GM18870 (cell line): Measurements from ENCODE around the gene PMVK.

ENCODE experiments used
- ATAC-seq: cut with Tn5 transposase; IDR thresholded peaks from one replicate; pipeline ENCODE4 v1.9.1; 2021; ENCODE audit warnings: moderate library complexity; ENCODE audit not compliant: unreplicated experiment

PMVK gene

DNA sequence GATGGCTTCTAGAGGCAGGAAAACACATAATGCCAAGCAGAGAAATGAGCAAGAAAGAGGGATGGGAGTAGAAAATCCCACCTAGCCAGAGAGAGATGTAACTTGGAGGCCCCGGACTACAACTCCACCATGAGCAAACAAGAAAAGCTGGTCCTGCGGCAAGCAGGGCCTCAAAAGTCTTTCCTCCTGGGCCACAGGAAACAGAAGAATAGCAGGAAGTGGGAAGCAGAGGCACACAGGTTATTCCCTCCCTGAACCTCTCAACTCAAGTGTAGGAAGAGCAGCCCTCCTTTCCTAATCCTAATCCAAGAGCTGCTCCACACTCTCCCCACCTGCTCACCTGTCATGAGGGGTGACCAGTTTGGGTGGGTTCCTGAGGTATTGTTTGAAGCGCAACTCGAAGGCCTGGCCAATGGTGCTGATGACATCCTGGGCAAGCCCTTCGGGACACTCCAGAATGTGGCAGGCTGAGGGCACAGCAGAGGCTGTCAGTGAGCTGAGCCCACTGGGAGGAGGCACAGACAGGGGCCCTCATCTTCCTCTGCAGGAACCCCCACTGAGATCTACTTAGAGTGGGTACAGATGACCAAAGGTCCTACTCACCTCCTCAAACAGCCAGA is 30.9 kb upstream of the PMVK start:
- no peak for ATAC-seq

DNA sequence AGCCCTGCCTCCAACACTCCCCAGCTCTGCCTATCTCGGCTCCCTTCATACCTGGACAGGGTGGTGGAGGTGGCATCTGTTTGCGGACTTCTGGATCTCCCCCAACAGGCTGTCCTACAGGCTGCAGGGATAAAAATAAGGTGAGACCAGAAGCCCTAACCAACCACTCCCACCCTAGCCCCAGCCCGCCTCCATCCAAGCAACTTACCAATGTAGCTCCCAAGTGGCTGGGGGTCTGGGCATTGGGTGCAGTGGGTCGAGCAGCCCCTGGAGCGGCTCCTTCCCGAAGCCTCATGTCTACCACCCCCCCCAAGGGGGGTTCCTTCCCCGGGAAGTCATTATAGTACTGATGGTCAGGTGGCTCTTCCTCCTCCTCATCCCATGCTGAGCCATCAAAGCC is 29.6 kb upstream of the PMVK start:
- ATAC-seq: no peak

DNA sequence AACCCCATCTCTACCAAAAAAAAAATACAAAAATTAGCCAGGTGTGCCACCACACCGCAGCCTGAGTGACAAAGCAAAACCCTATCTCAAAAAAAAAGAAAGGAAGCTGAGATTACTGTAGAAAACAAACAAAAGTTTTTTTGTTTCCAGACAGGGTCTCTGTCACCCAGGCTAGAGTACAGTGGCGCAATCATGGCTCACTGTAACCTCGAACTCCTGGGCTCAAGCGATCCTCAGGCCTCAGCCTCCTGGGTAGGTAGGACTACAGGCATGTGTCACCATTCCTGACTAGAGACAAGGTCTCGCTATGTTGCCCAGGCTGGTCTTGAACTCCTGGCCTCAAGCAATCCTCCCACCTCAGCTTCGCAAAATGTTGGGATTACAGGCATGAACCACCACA is 27.8 kb upstream of the PMVK start:
- ATAC-seq: no peak

DNA sequence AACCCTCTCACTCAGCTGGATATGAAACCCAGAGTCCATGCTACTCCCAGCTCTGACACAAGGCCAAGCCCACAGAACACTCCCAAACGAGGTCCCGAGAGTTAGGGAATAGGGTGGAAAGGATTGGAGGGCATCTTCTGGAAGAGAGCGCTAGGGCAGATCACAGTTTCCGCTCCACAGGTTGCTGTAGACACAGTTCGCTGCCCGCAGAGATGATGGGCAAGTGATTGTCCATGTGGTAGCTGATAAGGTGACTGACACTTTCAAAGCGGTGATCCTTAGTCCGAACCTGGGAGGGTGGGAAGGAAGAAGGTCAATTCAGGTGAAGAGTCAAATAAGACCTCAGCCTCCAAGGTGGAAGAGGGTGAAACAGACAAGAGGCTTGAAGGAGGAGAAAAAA is 27.1 kb upstream of the PMVK start:
- no peak for ATAC-seq

DNA sequence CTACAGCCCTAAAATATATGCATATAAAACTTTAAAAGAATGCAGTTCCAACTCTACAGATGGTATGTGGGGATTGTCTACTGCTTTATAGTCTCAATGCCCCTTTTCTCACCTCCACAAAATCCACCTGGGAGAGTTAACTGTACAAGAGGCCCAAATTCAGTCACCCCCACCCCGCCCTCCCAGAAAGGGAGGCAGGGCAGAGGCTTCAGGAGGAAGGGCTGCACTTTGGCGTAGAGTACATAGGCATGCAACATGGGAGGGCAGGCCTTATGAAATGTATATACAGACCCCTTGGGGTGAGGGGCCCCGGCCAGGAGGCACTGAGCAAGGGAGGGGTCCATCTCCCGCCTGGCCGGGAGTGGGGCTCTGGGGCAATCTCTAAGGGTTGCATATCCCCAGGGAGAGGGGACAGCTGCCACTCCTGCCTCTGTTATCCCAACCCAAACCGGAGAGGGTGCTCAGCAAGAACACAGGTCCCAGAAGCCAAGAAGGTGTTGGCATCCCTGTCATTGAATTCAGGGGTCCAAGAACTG is 26.3 kb upstream of the PMVK start:
- ATAC-seq: no peak

DNA sequence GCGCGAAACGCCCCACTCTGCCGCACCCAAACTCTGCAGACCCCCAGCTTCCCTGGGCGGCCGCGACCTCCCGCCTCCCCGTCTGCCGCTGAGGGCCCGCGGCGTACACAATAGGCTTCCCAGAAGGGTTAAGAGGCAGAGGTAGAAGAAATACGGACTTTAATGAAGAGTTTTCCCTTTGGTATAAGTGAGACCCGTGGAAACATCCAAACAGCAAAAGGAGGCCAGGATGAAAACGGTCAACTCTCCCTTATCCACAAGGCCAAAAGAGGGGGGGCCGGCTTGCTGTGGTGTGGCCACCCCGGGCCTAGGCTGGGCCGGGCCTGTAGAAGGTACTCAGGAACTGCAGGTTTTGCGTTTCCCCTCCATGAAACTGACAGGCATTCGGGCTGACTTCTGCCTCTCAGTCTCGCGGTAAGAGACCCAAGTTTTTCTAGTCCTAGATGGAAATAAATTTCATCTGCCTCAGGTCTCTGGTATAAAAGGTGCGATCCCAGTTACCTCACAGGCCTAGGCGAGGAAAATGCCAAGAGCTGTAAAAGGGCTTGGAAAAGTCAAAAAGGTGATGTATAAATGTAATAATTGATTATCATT is 25.7 kb upstream of the PMVK start:
- no peak for ATAC-seq

DNA sequence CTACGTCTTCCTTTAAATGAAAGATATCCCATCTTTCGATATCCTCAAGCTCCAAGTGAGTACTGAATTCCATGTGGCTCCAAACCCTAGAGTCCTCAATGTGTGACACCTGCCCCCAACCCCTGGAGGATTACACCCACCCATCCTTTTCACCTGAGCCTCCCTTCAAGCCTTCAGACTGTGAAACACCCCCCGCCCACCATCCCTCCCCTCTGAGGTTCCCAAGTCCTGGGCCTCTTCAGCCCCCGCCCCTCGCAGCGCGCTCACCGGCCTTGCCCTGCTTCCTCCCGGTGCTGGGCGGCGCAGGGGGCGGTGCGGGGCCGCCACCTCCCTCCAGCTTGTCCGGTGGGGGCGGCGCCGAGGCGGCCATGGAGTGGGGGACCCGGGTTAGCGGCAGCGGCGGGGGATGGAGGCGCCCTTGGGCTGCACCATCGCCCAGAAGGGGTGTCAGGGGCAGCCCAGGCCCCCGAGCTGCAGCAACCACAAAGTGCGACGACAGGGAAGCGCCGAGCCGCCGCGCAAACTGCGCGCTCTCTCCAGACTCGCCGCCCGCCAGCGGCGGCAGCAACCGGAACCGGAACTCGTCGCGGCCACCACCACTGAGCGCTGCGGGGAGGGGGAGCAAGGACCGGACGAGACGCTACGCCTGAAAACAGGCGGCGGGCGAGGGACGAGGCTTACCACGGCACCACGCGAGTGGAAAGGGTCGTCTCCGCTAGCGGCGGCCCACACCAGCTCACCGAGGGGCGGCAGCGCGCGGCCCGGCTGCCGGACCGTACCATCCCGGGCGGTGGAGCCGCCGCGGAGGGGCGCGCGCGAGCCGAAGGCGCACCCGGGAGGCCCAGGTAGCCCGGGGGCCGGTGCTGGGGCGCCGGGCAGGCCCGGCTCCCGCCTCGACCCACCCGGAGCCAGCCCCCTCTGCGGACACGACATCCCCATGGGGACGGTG is 25.0 kb upstream of the PMVK start, which contains the start of gene PYGO2:
TSS of gene PYGO2 (minus strand) at position 576 of the 949 bp plus-strand sequence. CDS start at position 370, 206 bp downstream.
- peak; percentile 63 for ATAC-seq

DNA sequence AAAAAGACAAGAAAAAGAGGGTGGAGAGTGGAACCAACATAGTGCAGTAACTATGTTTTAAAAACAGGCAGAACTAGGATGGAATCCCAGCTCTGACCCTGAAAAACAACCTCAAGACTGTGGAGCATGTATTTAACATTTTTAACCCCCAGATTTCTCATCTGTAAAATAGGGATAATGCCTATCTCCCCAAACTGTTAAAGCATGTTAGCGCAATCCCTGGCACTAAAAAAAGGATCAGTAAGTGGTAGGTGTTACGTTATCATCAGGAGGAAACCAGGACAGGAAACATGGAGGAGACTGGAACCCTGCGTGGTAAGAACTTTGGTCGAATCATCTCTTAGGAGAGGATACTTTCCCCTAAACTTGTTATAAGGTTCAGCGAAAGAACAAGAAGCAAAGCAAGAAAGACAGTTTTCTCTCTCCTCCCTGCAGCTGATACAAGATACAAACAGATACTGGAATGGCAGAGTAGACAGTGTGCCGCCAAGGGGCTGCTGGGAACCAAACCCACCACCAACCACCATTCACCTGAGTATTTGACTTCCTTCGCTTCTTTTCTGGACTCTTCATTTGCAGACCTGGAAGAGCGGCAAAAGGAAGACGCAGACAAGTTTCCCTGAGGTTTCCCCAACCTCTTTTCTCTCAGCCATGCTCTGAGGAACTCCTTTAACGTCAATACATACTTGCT is 24.1 kb upstream of the PMVK start:
- ATAC-seq: no peak

DNA sequence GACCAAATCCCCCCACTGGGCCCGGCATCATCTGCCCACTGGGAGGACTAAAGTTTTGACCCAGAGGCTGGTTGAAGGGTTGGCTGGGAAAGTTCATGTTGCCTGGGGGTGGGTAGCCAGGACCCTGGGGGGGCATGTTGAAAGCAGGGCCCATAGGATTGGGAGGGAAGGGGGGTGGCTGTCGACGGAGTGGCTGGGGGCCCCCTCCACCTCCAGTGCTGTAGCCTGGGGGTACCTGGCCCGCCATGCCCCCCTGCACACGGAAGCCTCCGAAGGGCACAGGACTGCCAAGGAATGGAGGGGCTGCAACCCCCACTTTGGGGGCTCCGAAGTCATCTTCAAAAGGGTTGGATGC is 22.9 kb upstream of the PMVK start:
- no peak for ATAC-seq

DNA sequence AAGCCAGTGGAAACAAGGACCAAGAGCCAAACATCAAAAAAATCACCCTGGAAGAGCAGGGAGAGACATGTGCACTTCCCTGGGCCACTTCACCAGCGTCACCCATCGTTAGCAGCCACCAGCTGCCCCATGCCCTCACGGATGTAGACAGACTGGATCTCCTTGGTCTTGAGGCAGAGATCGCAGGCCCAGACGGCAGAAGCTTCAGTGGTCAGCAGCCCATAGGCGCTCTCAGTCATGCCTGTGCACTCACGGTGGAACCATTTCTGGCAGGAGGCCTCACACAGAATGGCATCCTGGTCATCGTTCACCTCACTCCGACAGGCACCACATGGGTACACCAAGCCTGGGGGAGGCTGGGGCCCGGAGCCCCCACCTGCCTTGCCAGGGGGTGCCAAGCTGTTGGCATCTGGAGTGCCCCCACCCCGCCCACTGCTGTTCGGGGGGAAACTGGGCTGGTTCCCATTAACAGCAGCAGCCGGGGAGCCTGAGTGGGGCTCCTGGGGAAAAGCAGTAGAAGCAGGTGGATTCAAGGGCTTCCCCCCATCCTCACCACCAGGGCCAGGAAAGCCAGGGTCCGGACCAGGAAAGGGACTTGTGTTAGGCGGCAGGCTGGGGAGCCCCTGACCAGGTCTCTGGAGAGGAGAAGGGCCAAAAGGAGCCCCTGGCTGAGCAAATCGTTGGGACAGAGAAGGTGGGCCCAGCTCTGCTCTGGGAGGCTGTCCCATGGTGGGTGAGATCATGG is 22.3 kb upstream of the PMVK start:
- no peak for ATAC-seq

DNA sequence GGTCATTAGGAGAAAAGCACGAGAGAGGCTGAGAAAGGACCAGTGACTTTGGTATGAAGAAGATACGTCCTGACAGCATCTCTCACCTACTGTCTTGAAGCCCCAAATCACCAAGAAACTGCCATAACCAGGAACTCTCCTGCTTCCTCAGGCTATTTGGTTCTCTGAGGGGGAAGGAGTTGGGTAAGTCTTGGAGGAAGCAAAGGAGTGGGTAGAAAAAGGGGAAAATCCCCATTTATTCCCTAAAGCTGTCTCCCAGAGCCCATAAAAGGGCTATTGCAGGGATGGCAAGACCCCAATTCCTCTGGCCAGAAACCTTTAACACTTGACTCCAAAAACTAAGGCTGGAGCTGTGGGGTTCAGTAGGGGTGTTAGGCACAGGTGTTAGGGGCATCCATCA is 21.5 kb upstream of the PMVK start:
- no peak for ATAC-seq

DNA sequence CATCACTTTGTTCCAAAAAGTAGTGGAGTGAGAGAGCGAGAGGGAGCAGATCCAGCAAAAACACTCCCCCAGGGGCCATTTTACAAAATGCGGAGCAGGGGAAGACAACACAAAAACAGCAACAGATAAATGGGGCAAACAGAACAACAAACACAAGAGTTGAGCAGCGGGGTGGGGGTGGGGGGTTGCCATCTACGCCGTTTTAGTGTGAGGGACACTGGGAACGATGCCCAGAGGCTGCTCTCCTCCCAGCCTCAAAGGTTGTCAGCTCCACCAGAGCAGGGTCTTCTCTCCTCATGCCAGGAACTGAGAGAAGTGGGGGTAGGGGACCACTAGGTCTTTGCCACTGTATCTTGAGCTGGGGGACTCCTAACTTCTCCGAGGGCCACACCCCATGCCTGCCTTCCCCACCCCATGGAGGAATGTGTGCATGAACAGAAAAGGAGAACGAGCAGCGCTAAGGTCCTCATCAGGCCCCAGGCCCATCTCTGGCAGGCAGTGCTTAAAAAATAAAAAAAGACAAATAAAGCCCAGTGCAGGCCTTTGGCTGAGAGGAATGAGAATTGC is 20.7 kb upstream of the PMVK start:
- ATAC-seq: no peak

DNA sequence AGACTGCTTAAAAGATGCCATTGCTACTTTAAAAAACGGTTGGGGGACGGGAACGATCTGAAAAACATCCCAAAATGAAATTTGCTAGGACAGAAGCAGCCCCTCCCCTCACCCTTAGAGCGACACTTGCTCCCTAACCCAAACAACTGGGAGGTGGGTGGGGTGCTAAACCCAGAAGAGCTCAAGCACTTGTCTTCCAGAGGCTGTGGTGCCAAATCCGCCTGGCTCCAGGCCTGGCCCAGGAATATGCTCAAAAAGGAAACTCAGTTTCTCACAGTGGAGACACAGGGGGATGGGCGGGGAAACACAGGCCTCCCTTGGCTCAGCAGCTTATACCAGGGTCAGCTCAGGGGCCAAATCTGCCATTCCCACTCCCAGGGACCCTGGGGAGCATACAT is 20.0 kb upstream of the PMVK start:
- ATAC-seq: no peak

DNA sequence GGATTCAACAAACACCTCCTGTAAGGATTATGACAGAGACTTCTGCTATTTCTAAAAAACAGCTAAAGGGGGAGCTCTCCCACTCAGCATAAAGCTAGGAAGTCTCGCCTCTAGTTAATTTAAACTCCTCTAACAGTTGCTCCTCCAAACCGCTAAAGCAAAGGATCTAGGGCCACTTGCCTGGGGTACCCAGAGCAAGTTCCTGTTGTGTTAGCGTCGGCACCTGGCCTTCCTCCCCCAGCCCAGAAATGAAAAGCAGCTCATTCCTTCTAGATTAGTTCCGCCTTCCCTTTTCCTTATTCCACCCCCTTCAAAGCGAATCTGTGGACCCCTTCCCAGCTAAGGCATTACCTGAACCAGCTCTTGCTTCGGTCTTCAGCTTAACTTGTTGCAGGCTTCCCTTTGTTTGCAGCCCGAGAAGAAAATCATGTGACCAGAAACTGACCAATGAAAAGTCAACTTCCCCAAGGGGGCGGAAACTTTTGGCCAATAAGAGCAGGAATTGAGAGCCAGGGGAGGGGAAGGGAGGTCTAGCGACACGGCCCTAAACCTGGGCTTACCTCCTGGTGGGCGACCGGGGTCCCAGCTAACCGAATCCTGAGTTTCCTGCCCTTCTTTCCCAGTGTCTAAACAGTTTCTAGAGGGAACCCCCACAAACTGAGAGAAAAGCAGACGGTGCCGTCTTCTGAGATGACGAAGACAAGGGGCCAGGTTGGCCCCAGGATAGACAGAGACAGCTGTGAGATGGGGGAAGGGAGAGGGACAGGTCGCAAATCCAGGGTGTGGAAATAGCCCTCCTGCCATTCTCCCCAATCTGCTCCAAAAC is 19.4 kb upstream of the PMVK start, which contains the start of gene PBXIP1:
TSS of gene PBXIP1 (minus strand) at position 382 of the 826 bp plus-strand sequence. CDS start 2,378 bp downstream, outside the sequence.
- ATAC-seq: peak; percentile 49

DNA sequence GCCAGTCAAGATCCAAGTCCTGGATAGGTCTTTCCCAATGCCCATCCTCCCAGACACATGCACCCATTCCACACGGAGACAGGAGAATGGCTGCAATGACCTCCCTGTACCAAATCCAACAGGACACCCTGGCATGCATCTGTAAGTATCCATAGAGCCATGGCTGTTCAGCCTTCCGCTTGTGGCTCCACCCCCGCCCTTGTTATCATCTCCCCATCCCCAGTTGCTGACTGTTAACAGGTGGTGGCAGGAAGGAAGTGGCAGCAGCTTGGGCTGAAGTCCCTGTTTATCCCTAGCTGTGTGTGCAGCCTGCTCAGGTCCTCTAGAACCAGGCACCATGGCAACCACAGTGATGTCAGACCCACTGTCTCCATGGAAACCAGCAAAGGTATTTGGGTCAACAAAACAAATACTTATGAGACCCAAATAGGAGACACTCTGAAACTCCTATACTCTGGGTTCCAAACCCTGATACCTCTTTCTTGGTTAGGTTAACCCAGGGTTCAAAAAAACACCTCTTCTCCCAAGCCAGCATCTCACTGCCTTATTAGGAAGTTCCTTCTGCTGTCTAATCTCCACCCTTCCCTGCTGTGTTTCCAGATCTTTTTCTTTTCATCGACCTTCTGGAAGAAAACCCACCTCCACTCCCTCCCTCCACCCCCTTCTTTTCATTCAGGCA is 18.7 kb upstream of the PMVK start:
- ATAC-seq: no peak

DNA sequence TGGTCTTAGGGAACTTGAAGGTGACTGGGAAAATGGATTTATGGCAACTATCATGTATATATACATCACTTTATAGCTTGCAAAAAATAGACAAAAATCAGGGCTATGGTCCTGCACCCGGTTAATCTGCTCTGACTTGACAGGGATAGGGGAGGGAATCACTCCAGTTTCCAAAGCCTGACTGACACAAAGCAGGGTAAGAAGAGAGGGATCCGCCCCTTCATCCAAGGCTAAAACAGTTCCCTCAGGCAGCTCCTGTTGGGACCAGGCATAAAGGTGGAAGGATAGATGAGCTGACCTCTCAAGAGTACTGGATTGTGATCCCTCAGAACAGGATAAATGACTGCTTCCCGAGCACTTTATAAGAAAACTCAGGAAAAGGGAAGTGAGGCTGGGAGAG is 18.0 kb upstream of the PMVK start:
- no peak for ATAC-seq

DNA sequence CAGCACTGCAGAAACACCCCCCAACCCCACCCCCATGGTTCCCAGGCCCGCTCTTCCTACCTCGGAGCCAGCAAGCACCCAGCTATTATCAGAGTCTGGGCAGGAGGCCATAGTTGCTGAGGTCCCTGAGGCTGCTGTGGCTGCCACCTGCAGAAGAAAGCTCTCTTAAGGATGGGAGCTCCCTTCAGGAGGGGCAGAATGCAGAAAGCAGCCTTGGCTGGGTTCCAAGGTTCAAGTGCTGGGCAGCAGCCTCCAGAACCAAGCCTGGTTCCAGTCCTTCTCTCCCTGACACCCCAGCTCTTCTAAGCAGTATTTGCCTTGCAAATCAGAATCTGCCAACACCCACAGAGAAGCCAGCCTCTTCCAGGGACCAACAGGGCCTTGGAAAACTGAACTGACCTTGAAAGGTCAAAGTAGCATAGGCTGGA is 17.1 kb upstream of the PMVK start:
- ATAC-seq: no peak

DNA sequence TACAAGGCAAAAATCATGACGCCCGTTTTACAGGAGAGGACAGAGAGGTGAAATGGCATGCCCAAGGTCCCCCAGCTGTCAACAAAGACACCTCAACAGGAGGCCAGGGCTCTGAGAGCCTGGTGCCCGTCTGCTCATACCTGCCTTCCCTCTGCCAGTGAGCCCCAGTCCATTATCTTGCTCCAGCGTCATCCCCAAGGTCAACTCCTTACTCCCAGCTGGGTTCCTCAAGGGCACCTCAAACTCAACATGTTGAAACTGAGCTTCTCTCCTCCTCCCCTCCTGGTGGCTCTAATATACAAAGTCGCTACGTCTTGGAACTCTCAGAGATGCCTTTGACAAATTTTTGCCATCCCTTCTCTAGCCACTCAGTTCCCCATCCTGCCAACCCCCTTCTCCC is 16.1 kb upstream of the PMVK start:
- no peak for ATAC-seq
